Endothelial cell of umbilical vein (primary cell): ENCODE measurements around the gene ARSJ. TPM values are rescaled to one million over a fixed set of nuclear protein-coding genes. Genes with fewer than 3 reads are reported as not detected.

ENCODE experiments used
- BruUV-seq: library from RNA; stranded (reverse); fragments of 400-500 nt; replicated peaks from 2 replicates; lab custom pipeline; 2021; lab: Mats Ljungman, UMichigan
- CTCF ChIA-PET: fragments of 300-600, 350-600 bp; sonication (Branson Sonifier 250); formaldehyde crosslinking; loops from one replicate; lab custom pipeline; 2021; ENCODE audit warnings: antibody characterized with exemption, inconsistent platforms; lab: Charles Lee
- POLR2A ChIA-PET: fragments of 300-600, 350-600 bp; sonication (Branson Sonifier 250); formaldehyde crosslinking; loops from one replicate; lab custom pipeline; 2021; ENCODE audit warnings: antibody characterized with exemption, inconsistent platforms; lab: Charles Lee
- DNase-seq: peaks from one replicate; pipeline ENCODE4 v3.0.0-alpha.2; 2011; ENCODE audit warnings: low read depth, low spot score
- FAIRE-seq: peaks from 2 replicates; lab custom pipeline; 2011; peaks lifted over from hg19 to GRCh38; lab: Jason Lieb, UNC
- H2AFZ ChIP-seq: 2 replicates; pipeline ENCODE4 v1.6.0; 2012; ENCODE audit warnings: low read depth, low read length, control low read depth, inconsistent platforms
- H3K27ac ChIP-seq: 2 replicates; pipeline ENCODE4 v1.5.1; 2011; ENCODE audit warnings: low read depth, mild to moderate bottlenecking, control low read depth, low read length, moderate library complexity; ENCODE audit not compliant: insufficient read depth
- H3K27me3 ChIP-seq, 2 experiments: 2 replicates each; pipeline versions ENCODE4 v1.6.0 to v1.6.1; 2011; ENCODE audit warnings: low read length in 2 of 2, mixed read lengths in 1 of 2; ENCODE audit not compliant: control insufficient read depth in 2 of 2, insufficient read depth in 2 of 2
- H3K36me3 ChIP-seq, 2 experiments: 2 replicates in 1 of 2; 3 replicates in 1 of 2; pipeline ENCODE4 v1.5.1; 2011; ENCODE audit warnings: low read length in 2 of 2, mild to moderate bottlenecking in 1 of 2, moderate library complexity in 1 of 2; ENCODE audit not compliant: control insufficient read depth in 2 of 2, insufficient read depth in 2 of 2; ENCODE audit errors: extremely low read depth in 1 of 2
- H3K4me1 ChIP-seq: 3 replicates; pipeline ENCODE4 v1.5.1; 2011; ENCODE audit warnings: mild to moderate bottlenecking, low read length; ENCODE audit not compliant: control insufficient read depth, insufficient read depth; ENCODE audit errors: extremely low read depth
- H3K4me2 ChIP-seq: 2 replicates; pipeline ENCODE4 v1.6.1; 2011; ENCODE audit warnings: low read length, control low read depth, mixed read lengths; ENCODE audit not compliant: insufficient read depth
- H3K4me3 ChIP-seq, 3 experiments: fragments of 200-600 bp in 1 of 3; sonication (generic), shearing (Covaris generic) in 1 of 3; replicated peaks in 1 of 3; 2 replicates each; pipeline ENCODE4 v1.5.1; 2011 to 2016; ENCODE audit warnings: control low read depth in 3 of 3, low read length in 3 of 3, mild to moderate bottlenecking in 2 of 3, inconsistent platforms in 1 of 3, low read depth in 1 of 3, moderate library complexity in 1 of 3; ENCODE audit not compliant: insufficient read depth in 1 of 3
- H3K79me2 ChIP-seq: 2 replicates; pipeline ENCODE4 v1.6.0; 2012; ENCODE audit warnings: low read length, inconsistent platforms; ENCODE audit not compliant: control insufficient read depth, insufficient read depth
- H3K9ac ChIP-seq: replicated peaks from 2 replicates; pipeline ENCODE3; 2011; ENCODE audit warnings: low read length, control low read depth; ENCODE audit not compliant: insufficient read depth; ENCODE audit errors: extremely low read depth
- H3K9me1 ChIP-seq: replicated peaks from 3 replicates; pipeline ENCODE4 v1.6.0; 2011; ENCODE audit warnings: mild to moderate bottlenecking, low read length; ENCODE audit not compliant: control insufficient read depth, insufficient read depth; ENCODE audit errors: extremely low read depth
- H3K9me3 ChIP-seq: replicated peaks from 2 replicates; pipeline ENCODE4 v1.5.1; 2012; ENCODE audit warnings: low read length, inconsistent platforms; ENCODE audit not compliant: control insufficient read depth, insufficient read depth
- H4K20me1 ChIP-seq: replicated peaks from 2 replicates; pipeline ENCODE3; 2011; ENCODE audit warnings: mild to moderate bottlenecking, low read length; ENCODE audit not compliant: control insufficient read depth, insufficient read depth; ENCODE audit errors: extremely low read depth
- CTCF ChIP-seq, 2 donors: IDR thresholded peaks; 1 replicate in 1 of 2; 2 replicates in 1 of 2; pipeline ENCODE4 v1.5.1; 2011; ENCODE audit warnings: low read length in 2 of 2, mild to moderate bottlenecking in 2 of 2, moderate library complexity in 2 of 2, control low read depth in 1 of 2, inconsistent platforms in 1 of 2, low read depth in 1 of 2; ENCODE audit not compliant: insufficient read depth in 1 of 2; ENCODE audit errors: extremely low read depth in 1 of 2
- EZH2 ChIP-seq: IDR thresholded peaks from 2 replicates; pipeline ENCODE4 v1.6.1; 2012; ENCODE audit warnings: borderline replicate concordance, low read depth, mild to moderate bottlenecking, moderate library complexity, low read length, inconsistent platforms; ENCODE audit not compliant: severe bottlenecking
- FOS ChIP-seq: IDR thresholded peaks from 2 replicates; pipeline ENCODE4 v1.6.1; 2011; ENCODE audit warnings: mild to moderate bottlenecking, low read length, moderate library complexity, borderline replicate concordance; ENCODE audit not compliant: insufficient read depth
- GATA2 ChIP-seq: IDR thresholded peaks from 2 replicates; pipeline ENCODE4 v1.7.0; 2011; ENCODE audit warnings: low read depth, mild to moderate bottlenecking, moderate library complexity, mixed read lengths, low read length; ENCODE audit not compliant: insufficient read length, insufficient read depth
- JUN ChIP-seq: IDR thresholded peaks from 2 replicates; pipeline ENCODE4 v1.6.1; 2011; ENCODE audit warnings: borderline replicate concordance, low read depth; ENCODE audit not compliant: insufficient read length, insufficient read depth
- MAX ChIP-seq: IDR thresholded peaks from 2 replicates; pipeline ENCODE4 v1.6.1; 2011; ENCODE audit not compliant: insufficient read depth, insufficient read length
- MYC ChIP-seq: IDR thresholded peaks from one replicate; pipeline ENCODE4 v1.6.1; 2011; ENCODE audit warnings: mild to moderate bottlenecking, low read depth, low read length
- POLR2A ChIP-seq: IDR thresholded peaks from 2 replicates; pipeline ENCODE4 v1.6.1; 2012; ENCODE audit warnings: low read depth, mild to moderate bottlenecking, control low read depth, low read length
- POLR2AphosphoS5 ChIP-seq: IDR thresholded peaks from 2 replicates; pipeline ENCODE4 v1.6.1; 2012; ENCODE audit warnings: low read depth, mild to moderate bottlenecking, control low read depth, low read length, moderate library complexity; ENCODE audit not compliant: insufficient read depth
- dilution Hi-C: fragments of 300-500 bp; cut with MboI; formaldehyde crosslinking; loops from one replicate; pipeline ENCODE4 v1.15.0; 2019; ENCODE audit warnings: low sequenced_read_pairs; ENCODE audit not compliant: extremely low pct_ligation_motif_present
- intact Hi-C: fragments of 100-400 bp; cut with micrococcal nuclease; formaldehyde crosslinking; loops from one replicate; pipeline ENCODE4 v1.10.0; 2022
- polyA plus RNA-seq, 4 experiments: library from polyadenylated mRNA; depleted of rRNA in 3 of 4; stranded (reverse) in 3 of 4; unstranded in 1 of 4; fragments of >200 nt; gene quantifications; 2 replicates each; pipeline versions ENCODE4 v1.2.1 to v1.2.3, GENCODE V29; 2011 to 2012; ENCODE audit warnings: missing spikeins in 1 of 4
- total RNA-seq: library from RNA; stranded (reverse); gene quantifications from 2 replicates; pipeline ENCODE4 v1.2.3, GENCODE V29; 2021

The ARSJ gene
- total and polyA plus RNA-seq, 2 donors (not counting 3 experiments of a cell fraction or from before 2014, with no cell fraction given): 21.9 to 50.0 TPM

DNA sequence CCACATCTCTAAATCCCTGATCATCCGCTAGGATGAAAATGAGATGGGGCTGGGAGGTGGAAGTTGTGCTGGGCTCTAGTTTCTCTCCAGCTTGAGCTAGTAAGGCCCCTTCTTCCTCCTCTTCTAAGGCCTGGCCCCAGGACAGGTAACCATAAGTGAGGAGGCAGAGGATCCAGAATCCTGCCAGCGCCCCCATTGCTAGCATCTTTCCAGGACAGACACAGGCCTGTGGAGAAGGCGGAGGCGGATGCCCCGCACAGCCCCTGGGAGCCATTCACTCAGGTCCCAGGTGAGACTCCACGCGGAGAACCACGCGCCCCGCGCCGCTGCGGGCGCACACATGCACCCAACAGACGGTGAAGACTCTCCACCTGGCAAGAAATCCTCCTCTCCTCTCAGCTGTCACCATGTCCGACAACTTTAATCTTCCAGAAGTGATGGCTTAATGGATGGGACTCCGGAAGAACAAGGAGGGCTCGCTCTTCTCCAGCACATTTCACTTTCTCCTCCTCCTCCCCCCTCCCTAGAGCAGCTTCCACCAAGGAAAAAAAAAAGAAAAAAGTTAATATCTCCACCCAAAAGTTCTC lies 793 bp downstream of the ARSJ start:
- Histone ChIP-seq H3K4me2 (peak overlapping the region; percentile 95), H2AFZ (peak overlapping the region; percentile 45), H3K9ac (peak overlapping the region; percentile 93), H4K20me1 (no peaks in the 10 kb centered on the region), H3K27ac (peak overlapping the region; percentile 92), H3K27me3 (no peaks in the 10 kb centered on the region), H3K36me3 (no peaks in the 10 kb centered on the region), H3K4me3 (peak overlapping the region; percentile 92 to 98 (median 97)), H3K79me2 (peaks cover 73% of the 10 kb centered on the region), H3K4me1 (peaks cover 12% of the 10 kb centered on the region), H3K9me1 (no peaks in the 10 kb centered on the region), H3K9me3 (no peaks in the 10 kb centered on the region)
- no peak for FAIRE-seq
- CTCF ChIA-PET: interaction anchor here (0.8 to 2.1 kb wide), 6 partner anchors 18 to 400 kb away, joined by 3 to 10 read pairs (median 4); no protein-coding TSS in a partner anchor
- dilution Hi-C loops: no loop called here
- DNase-seq: peak; percentile 55
- BruUV-seq: no TSS peak
- intact Hi-C loops: loop anchor here (1.0 to 10.0 kb wide), 7 partner anchors 37 to 511 kb away; no protein-coding TSS in a partner anchor
- POLR2A ChIA-PET: interaction anchor here (1.7 to 2.7 kb wide), 2 partner anchors 19 to 34 kb away, joined by 4 to 16 read pairs; no protein-coding TSS in a partner anchor
- TF ChIP-seq POLR2AphosphoS5 (no peak), POLR2A (no peak), JUN (no peak)

- intact Hi-C loops: loop anchor here (1.0 to 10.0 kb wide), 3 partner anchors 216 to 511 kb away; no protein-coding TSS in a partner anchor
These were observed 1.3 kb downstream of the ARSJ start for GRCh38 chr4:113978105-113978504.

More at GRCh38 chr4:113978105-113978504, 1.3 kb downstream of the ARSJ start:
- Histone ChIP-seq H4K20me1 (no peaks in the 10 kb centered on the region), H3K4me3 (peak overlapping the region; percentile 92 to 98 (median 97)), H2AFZ (no peak overlapping the region), H3K9me3 (no peaks in the 10 kb centered on the region), H3K36me3 (no peaks in the 10 kb centered on the region), H3K27me3 (no peaks in the 10 kb centered on the region), H3K27ac (peak overlapping the region; percentile 92), H3K9me1 (no peaks in the 10 kb centered on the region), H3K79me2 (peaks cover 79% of the 10 kb centered on the region), H3K9ac (peak overlapping the region; percentile 93), H3K4me1 (peaks cover 12% of the 10 kb centered on the region), H3K4me2 (peak overlapping the region; percentile 95)
- BruUV-seq: no TSS peak
- ChIA-PET POLR2A (interaction anchor here (2.7 kb wide), 1 partner anchor 19 kb away, joined by 16 read pairs; no protein-coding TSS in a partner anchor), CTCF (interaction anchor here (0.8 to 2.1 kb wide), 6 partner anchors 17 to 400 kb away, joined by 3 to 10 read pairs (median 4); no protein-coding TSS in a partner anchor)
- TF ChIP-seq MYC (no peak), JUN (no peak), CTCF (IDR thresholded peaks at IDR 0.05; ENCODE audit: extremely low read depth in 1 of 2, insufficient read depth in 1 of 2, low read depth in 1 of 2, low read length in 2 of 2) (no peak), GATA2 (no peak), MAX (no peak), EZH2 (no peak), FOS (no peak), POLR2AphosphoS5 (no peak), POLR2A (no peak)
- dilution Hi-C loops: no loop called here
- FAIRE-seq: no peak
- DNase-seq: no peak
